ENCODE data around the gene ZFYVE28.

DNA sequence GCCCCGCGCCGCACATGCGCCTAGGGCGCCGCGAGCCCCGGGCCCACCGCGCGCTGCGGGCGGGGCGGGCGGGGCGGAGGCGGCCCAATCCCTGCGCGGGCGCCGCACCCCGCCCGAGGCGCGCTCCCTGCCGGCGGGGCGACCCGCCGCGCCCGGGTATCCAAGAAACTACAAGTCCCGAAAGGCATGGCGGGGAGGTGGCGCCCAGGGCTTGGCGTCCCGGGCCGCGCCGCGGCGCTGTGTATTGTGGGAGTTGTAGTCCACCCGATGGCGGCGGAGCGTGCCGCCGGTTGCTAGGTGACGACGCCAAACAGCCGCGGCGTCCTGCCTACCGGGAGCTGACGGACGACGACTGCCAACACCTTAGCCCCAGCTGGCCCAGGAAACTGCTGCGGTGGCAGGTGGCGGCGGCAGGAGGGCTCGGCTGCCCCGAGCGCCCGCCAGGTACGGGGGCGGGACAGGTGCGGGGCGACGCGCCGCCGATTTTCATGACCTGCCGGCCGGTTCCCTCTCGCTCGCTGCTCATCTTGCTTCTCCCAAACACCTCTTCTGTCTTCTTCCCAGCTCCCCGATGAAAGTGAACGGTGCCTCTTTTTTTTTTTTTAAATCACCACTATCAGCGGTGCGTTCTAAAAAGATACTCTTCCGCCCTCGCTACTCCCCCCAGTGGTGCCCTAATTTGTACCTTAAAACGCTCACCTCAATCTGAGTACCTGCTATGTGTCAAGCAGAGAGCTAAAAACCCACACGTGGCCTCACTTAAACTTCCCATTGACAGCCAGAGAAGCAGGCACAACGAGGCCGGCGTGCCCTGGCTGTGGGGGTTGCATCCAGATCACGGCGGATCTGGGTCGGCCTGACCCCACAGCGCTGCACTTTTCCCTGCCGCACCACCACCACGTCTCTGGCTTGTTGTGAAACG is 466 bp upstream of the ZFYVE28 start, which contains the start of gene CFAP99:
- no peak for TF ChIP-seq POLR2A (IDR thresholded peaks at IDR 0.05; ENCODE audit: low read depth, low read length)
- no peak for TF ChIP-seq SPI1 (IDR thresholded peaks at IDR 0.05; ENCODE audit: low read depth, low read length)
- no peak for TF ChIP-seq TAF1 (IDR thresholded peaks at IDR 0.05; ENCODE audit: low read depth, low read length)
- TF ChIP-seq POLR2AphosphoS5 (IDR thresholded peaks at IDR 0.05; ENCODE audit: low read depth, low read length) = no peak
- TF ChIP-seq PAX5 (IDR thresholded peaks at IDR 0.05; ENCODE audit: insufficient read depth, low read length, severe bottlenecking) = peak; percentile 91
